ENCODE measurements around the gene LMTK3. TPM values are rescaled to one million over a fixed set of nuclear protein-coding genes. Genes with fewer than 3 reads are reported as not detected.

The LMTK3 gene
- total RNA-seq, 4 donors from 2014 or later = 0.12 to 0.47 (median 0.39) TPM

DNA sequence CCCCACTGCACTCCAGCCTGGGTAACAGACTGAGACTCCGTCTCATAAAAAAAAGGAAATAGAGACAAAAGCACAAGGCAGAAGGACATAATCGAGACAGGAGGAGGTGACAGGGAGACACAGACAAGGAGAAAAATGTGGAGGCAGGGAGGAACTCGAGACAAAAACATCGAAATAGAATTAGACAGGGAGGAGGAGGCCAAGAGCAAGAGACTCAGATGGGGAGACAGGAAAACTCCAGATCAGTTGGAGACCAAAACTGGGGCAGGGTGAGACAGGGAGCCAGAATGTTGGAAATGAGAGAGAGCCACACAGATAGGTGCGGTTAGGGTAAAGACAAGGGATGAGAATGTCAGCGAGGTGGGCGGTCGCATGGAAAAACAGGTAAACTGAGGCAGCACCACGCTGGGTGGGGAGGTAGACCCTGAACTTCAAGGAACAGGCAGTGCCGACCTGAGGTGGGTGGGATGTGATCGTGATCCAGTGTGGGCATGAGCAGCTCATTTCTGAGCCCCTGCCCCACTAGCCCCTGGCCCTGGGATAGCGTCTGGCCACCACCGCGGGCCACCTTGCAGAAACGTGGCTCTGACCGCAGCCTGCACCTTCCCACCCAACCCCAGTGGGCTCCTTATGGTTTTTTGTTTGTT is 27.3 kb downstream of the LMTK3 start:
- ATAC-seq (ENCODE audit: low FRiP score) (no peak), DNase-seq (ENCODE audit: low spot score) (no peak)
- TF ChIP-seq, protein P1, sequence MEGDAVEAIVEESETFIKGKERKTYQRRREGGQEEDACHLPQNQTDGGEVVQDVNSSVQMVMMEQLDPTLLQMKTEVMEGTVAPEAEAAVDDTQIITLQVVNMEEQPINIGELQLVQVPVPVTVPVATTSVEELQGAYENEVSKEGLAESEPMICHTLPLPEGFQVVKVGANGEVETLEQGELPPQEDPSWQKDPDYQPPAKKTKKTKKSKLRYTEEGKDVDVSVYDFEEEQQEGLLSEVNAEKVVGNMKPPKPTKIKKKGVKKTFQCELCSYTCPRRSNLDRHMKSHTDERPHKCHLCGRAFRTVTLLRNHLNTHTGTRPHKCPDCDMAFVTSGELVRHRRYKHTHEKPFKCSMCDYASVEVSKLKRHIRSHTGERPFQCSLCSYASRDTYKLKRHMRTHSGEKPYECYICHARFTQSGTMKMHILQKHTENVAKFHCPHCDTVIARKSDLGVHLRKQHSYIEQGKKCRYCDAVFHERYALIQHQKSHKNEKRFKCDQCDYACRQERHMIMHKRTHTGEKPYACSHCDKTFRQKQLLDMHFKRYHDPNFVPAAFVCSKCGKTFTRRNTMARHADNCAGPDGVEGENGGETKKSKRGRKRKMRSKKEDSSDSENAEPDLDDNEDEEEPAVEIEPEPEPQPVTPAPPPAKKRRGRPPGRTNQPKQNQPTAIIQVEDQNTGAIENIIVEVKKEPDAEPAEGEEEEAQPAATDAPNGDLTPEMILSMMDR (IDR thresholded peaks at IDR 0.05) = no peak

DNA sequence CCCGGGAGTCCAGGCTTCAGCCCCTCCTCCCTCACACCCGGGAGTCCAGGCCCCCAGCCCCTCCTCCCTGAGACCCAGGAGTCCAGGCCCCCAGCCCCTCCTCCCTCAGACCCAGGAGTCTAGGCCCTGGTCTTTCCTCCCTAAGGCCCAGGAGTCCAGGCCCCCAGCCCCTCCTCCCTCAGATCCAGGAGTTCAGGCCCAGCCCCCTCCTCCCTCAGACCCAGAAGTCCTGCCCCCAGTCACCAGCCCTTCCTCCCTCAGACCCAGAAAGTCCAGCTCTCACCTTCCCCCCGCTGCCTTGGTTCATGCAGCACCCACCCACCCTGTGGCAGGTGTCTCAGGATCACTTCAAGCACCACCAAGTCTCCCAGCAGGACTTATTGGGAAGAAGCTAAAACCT is 28.3 kb downstream of the LMTK3 start:
- TF ChIP-seq, protein P1 (IDR thresholded peaks at IDR 0.05) = no peak
- no peak for ATAC-seq (ENCODE audit: low FRiP score)
- DNase-seq (ENCODE audit: low spot score) = no peak

DNA sequence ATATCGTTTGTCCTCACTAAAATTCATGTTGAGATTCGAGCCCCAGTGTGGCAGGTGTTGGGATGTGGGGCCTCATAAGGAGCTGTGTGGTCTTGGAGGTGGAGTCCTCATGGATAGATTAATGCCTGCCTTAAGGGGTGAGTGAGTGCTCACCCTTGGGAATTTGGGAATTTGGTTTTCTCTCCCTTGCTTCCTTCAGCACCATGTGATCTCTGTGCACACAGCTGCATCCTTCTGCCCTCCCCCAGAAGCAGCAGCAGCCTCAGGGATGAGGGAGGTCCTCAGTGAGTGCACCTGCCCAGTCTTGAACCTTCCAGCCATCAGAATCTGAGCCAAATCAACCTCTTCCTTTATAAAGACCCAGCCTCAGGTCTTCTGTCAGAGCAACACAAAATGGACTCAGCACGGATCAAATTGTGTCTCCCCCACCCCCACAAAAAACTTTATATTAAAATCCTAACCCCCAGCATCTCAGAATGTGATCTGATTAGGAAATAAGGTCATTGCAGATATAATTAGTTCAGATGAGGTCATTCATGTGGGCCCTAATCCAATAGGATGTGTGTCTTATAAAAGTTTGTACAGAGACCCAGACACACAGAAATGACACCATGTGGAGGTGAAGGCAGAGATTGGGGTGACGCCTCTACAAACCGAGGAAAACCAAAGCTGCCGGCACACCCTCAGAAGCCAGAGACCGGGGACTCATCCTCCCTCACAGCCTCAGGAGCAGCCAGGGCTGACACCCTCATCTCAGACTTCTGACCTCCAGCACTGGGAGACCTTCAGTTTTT is 29.6 kb downstream of the LMTK3 start:
- ATAC-seq (ENCODE audit: low FRiP score) (no peak), DNase-seq (ENCODE audit: low spot score) (no peak)
- TF ChIP-seq, protein P1 (IDR thresholded peaks at IDR 0.05) = no peak

DNA sequence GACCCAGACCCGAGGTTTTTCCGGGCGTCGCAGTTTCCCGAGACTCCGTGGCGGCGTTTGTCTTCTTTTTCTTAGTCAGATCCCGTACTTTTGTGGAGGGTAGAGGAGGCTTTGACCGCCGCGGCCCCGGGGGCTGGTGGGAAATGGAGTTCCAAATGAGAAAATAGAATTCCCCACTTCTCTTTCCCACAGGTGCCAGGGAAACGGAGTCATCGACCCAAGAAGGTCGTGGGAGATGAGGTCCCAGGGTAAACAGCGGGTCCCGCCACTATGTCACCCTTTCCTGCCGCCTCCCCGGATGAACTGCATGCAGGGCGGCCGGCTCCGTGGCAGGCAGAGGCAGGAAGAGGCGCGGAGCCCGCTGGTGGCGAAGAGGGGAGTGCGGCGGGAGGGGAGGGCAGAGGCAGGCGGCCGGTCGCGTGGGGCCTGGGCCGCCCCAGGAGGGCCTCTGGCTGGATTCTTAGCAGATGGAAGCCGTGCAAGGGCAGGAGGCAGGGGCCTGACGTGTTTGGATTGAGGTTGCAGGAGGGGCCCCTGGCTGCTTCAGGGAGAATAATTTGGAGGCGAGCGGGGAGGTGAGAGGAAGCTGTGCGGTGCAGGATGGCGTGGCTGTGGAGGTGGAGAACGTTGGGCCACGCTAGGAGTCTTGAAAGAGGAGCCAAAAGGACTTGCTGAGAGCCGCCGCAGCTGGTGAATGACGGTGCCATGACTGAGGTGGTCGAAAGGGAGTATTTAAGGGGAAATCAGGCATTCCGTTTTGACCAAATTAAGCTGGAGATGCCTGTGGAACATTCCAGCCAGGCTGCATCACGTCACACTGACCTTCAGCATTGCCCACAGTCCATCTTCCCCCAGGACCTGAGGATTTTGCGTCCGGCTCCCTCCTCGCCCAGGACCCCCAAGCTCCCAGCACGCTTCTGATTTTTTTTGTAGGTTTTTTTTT is 30.8 kb downstream of the LMTK3 start:
- TF ChIP-seq, protein P1 (IDR thresholded peaks at IDR 0.05) = no peak
- ATAC-seq (ENCODE audit: low FRiP score) (peak; percentile 50), DNase-seq (ENCODE audit: low spot score) (no peak)

DNA sequence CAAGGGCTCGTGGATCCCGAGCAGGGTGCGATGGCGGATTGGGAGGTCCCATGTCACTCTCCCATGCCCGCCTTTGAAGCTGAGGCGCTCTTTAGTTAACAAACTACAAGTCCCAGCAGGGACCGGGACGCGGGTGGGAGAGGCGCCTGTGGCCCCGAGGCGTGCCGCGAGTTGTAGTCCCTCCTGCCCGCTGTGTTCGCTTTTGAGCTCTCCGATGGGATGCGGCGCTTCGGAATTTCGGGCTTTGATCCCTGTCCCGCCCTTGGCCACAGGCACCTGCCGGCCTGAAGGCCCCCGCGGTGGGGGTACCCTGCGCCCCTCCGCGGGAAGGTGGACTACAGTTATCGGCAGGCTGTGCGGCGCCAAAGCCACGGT is 31.5 kb downstream of the LMTK3 start:
- TF ChIP-seq, protein P1 (IDR thresholded peaks at IDR 0.05) = no peak
- ATAC-seq (ENCODE audit: low FRiP score) (no peak), DNase-seq (ENCODE audit: low spot score) (no peak)

DNA sequence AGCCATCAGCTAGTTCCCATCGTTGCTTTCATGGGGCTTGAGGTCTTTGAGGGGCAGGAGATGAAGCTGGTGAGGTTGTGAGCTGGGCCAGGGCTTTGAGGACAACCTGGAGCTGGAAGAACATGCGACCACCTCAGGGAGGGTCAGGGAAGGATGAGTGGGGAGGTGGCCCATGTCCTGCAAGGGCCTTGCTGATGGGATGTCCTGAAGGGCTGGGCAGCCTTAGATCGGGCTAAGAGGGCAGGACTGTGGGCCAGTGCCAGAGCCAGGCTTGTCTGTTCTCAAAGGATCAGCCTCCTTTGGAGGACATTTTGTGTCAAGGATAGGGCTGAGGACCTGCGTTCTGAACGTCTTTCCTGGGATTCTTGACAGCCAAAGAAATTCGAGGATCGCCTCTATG is 31.9 kb downstream of the LMTK3 start:
- no peak for ATAC-seq (ENCODE audit: low FRiP score)
- TF ChIP-seq, protein P1 (IDR thresholded peaks at IDR 0.05) = no peak
- no peak for DNase-seq (ENCODE audit: low spot score)
